ENCODE measurements around the gene POU2F3. TPM values are rescaled to one million over a fixed set of nuclear protein-coding genes. Genes with fewer than 3 reads are reported as not detected.

Gene POU2F3
- total and polyA plus RNA-seq, 8 donors, result 0.18 to 1.9 (median 1.3) TPM; not detected in 2

GRCh38 chr11:120257346-120257745 lies 17.4 kb downstream of the POU2F3 start:
- Histone ChIP-seq H3K27me3 (peaks cover 0 to 74% (median 38%) of the 10 kb centered on the region in 3 donors), H3K9me3 (no peaks in the 10 kb centered on the region), H3K4me3 (no peak overlapping the region), H3K36me3 (no peaks in the 10 kb centered on the region), H3K4me1 (peaks cover 7 to 16% (median 12%) of the 10 kb centered on the region in 4 donors), H3K27ac (no peak overlapping the region)
- no peak for DNase-seq
- intact Hi-C loops (cut with DNase I; ENCODE audit: low total_unique reads), result no loop called here
- no peak for TF ChIP-seq POLR2AphosphoS5 (IDR thresholded peaks at IDR 0.05)
- no peak for TF ChIP-seq POLR2A (IDR thresholded peaks at IDR 0.05)
- no peak for TF ChIP-seq EP300 (IDR thresholded peaks at IDR 0.05)
- TF ChIP-seq CTCF (IDR thresholded peaks at IDR 0.05), result no peak
- 83 to 89% (median 85%) methylated on average over 8 to 9 of the region's 9 CpGs for WGBS, 5 donors

GRCh38 chr11:120258661-120259060 lies 18.7 kb downstream of the POU2F3 start:
- intact Hi-C loops (cut with DNase I; ENCODE audit: low total_unique reads), result no loop called here
- DNase-seq, result no peak
- Histone ChIP-seq H3K27ac (no peak overlapping the region), H3K36me3 (no peaks in the 10 kb centered on the region), H3K9me3 (no peaks in the 10 kb centered on the region), H3K27me3 (peaks cover 0 to 61% (median 38%) of the 10 kb centered on the region in 3 donors), H3K4me3 (no peak overlapping the region), H3K4me1 (peaks cover 7 to 16% (median 12%) of the 10 kb centered on the region in 4 donors)
- WGBS, 5 donors, result 73 to 93% (median 89%) methylated on average over 3 of the region's 3 CpGs
- TF ChIP-seq POLR2A (IDR thresholded peaks at IDR 0.05), result no peak
- no peak for TF ChIP-seq POLR2AphosphoS5 (IDR thresholded peaks at IDR 0.05)
- TF ChIP-seq EP300 (IDR thresholded peaks at IDR 0.05), result no peak
- TF ChIP-seq CTCF (IDR thresholded peaks at IDR 0.05), result no peak

- no peak for DNase-seq
- 84 to 95% (median 87%) methylated on average over 3 of the region's 3 CpGs for WGBS, 5 donors
- TF ChIP-seq POLR2A (IDR thresholded peaks at IDR 0.05) (no peak), EP300 (IDR thresholded peaks at IDR 0.05) (no peak), CTCF (IDR thresholded peaks at IDR 0.05) (no peak), POLR2AphosphoS5 (IDR thresholded peaks at IDR 0.05) (no peak)
- H3K9me3 ChIP-seq, result no peaks in the 10 kb centered on the region
- intact Hi-C loops (cut with DNase I; ENCODE audit: low total_unique reads), result no loop called here
- no peak overlapping the region for H3K27ac ChIP-seq
- H3K4me3 ChIP-seq, result no peak overlapping the region
- no peaks in the 10 kb centered on the region for H3K36me3 ChIP-seq
- peaks cover 0 to 55% (median 33%) of the 10 kb centered on the region in 3 donors for H3K27me3 ChIP-seq
- H3K4me1 ChIP-seq, result peaks cover 7 to 16% (median 12%) of the 10 kb centered on the region in 4 donors
These were observed 19.3 kb downstream of the POU2F3 start for GRCh38 chr11:120259241-120259640.

- no peak for DNase-seq
- intact Hi-C loops (cut with DNase I; ENCODE audit: low total_unique reads), result no loop called here
- Histone ChIP-seq H3K36me3 (no peaks in the 10 kb centered on the region), H3K9me3 (no peaks in the 10 kb centered on the region), H3K4me3 (no peak overlapping the region), H3K27ac (no peak overlapping the region), H3K4me1 (peaks cover 7 to 13% (median 9%) of the 10 kb centered on the region in 4 donors), H3K27me3 (peaks cover 0 to 47% (median 25%) of the 10 kb centered on the region in 3 donors)
- no peak for TF ChIP-seq EP300 (IDR thresholded peaks at IDR 0.05)
- TF ChIP-seq POLR2AphosphoS5 (IDR thresholded peaks at IDR 0.05), result no peak
- 66 to 77% (median 71%) methylated on average over 7 of the region's 7 CpGs for WGBS, 5 donors
These were observed 20.1 kb downstream of the POU2F3 start for GRCh38 chr11:120259988-120260565.

- WGBS, 5 donors, result 75 to 86% (median 82%) methylated on average over 7 of the region's 7 CpGs
- Histone ChIP-seq H3K9me3 (no peaks in the 10 kb centered on the region), H3K4me3 (no peak overlapping the region), H3K36me3 (no peaks in the 10 kb centered on the region), H3K27ac (no peak overlapping the region), H3K27me3 (peaks cover 0 to 42% (median 19%) of the 10 kb centered on the region in 3 donors), H3K4me1 (peaks cover 1 to 7% (median 4%) of the 10 kb centered on the region in 4 donors)
- no peak for DNase-seq
- intact Hi-C loops (cut with DNase I; ENCODE audit: low total_unique reads), result no loop called here
- no peak for TF ChIP-seq POLR2AphosphoS5 (IDR thresholded peaks at IDR 0.05)
- no peak for TF ChIP-seq POLR2A (IDR thresholded peaks at IDR 0.05)
- no peak for TF ChIP-seq CTCF (IDR thresholded peaks at IDR 0.05)
- TF ChIP-seq EP300 (IDR thresholded peaks at IDR 0.05), result no peak
These were observed 20.7 kb downstream of the POU2F3 start for GRCh38 chr11:120260616-120261015.

All from stomach (tissue), 9 donors.